NCI-H146 treated with DMSO at 0.1 percent for 48 hours (cell line): Measurements from ENCODE around the gene MYO6.

Source experiments
- DNase-seq: peaks from one replicate; lab custom pipeline; 2025; ENCODE audit not compliant: unreplicated experiment; lab: John Stamatoyannopoulos, UW

MYO6 gene

DNA sequence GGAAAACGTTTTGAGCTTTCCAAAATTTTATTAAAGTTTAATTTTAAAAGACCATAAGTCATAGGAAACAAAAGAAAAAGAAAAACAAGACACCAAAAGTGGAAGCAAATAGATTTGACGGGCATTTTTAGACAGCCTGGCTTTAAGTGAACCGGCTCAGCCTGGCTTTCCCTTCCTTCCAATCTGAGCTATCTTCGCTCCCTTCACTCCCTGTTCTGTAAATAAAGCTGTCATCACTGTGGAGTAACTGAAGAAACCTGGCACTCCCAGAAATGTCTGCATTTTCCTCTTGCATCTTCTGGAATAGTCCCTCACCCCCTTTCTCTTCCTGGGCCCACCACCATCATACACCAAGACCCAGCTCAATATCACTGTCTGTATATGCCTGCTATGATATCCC, 191.5 kb downstream of the MYO6 start:
- DNase-seq = peak; percentile 29

DNA sequence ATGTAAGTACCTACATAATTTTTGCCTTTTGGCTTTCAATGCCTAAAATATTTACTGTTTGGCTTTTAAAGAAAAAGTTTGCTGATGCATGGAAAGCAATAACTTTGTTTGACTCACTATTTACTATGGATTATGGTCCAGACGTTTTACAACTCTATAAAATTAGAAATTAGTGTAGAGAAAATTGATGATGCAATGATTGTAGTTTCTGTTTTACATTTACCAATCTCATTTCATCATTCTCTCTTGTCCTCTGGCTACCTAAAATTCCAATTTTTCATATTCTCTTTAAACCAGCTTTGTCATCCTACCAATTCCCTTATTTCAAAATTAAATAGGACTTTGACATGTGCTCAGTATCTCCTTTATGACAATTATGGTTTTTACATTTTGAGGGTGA, 192.5 kb downstream of the MYO6 start:
- no peak for DNase-seq

DNA sequence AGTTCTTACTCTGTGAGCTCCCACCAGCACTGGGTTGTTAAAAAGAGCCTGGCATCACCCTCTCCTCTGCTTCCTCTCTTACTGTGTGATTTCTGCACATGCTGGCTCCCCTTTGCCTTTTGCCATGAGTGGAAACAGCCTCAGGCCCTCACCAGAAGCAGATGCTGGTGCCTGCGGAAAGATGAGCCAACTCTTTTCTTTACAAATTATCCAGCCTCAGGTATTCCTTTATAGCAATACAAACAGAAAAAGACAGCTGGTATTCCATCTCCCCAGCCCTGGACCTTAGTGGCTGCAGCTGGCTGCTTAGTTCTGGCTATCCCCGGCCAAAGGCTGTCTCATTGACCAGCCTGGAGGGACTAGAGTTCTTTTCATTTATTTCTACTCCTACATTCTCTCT, 194.3 kb downstream of the MYO6 start:
- DNase-seq = peak; percentile 98

DNA sequence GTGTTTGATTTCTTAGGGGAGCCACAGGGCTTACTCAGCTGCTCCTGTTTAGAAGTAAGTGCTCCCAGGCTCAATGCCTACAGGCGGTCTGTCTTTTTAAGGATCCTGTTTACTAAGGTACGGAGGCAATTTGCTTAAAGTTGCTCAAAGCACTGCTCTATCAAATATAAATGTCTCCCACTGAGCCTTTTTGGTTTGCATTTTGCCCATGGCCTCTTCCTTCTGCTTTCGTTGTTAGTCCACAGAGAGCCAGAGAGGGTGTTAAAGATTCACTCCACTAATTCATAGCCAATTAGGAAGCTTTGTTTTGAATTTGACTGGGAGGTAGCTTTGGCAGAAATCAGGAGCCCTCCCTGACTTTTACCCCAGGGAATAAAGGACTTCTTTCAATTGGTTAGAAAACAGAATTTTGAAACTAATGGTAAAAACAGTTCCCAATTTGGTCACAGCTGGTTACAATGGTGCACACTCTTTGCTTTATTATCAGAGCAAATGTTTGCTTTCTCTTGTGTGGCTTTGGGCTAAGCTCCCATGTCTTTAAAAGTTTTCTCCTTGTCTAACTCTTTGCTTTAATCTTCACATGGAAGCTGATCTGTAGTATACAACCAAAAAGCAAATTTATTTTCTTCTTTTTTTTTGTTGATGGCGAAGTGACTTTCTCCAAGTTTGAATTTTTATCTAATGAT, 197.2 kb downstream of the MYO6 start:
- DNase-seq = peak; percentile 84

GRCh38 chr6:75947935-75948334, 198.9 kb downstream of the MYO6 start:
- DNase-seq = no peak

DNA sequence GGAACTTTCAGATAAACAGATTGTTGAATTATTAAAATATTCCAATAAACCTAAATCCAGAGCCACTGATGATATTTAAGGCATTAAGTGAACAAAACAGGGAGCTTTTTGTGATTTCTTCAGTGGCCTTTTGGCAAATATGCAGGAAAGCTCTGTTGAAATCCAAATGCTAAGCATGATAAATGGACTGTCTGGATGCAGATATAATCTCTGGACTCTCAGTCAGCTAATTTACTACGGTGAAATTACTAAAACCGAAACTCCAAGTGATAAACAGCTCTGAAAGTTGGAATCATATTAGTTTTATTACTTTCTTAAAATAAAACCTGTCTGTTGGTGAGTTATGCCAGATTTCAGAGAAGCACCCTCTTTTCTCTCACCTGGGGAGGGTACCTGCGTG, 203.1 kb downstream of the MYO6 start:
- no peak for DNase-seq

- no peak for DNase-seq
These were observed 214.5 kb downstream of the MYO6 start for GRCh38 chr6:75963569-75963968.

DNA sequence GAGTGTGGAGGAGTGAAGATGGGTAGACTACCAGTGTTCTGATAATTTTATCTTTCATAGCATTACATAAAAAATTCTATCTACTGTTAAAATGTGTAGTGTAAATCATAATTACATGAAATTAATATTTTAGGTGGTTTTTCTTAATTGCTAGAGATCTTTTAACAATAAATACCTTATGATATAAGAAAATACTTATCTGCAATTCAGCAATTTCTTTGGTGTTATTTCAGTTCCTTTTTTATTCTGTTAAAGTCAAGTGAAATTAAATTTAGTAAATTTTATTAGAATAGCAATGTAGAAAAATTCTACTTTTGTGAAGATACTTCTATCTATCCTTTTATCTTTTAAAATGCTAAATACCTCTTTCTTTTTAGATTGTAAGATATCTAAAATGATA, 219.1 kb downstream of the MYO6 start:
- no peak for DNase-seq
